Ovary (tissue), 9 donors: ENCODE measurements around the gene CTCFL. TPM values are rescaled to one million over a fixed set of nuclear protein-coding genes. Genes with fewer than 3 reads are reported as not detected.

Source experiments
- DNase-seq, 5 donors: peaks; one replicate each; pipeline ENCODE4 v3.0.0-alpha.2; 2019 to 2020
- H3K27ac ChIP-seq, 2 donors: fragments of 200-600 bp; one replicate each; pipeline versions ENCODE4 v1.5.1 to v1.8.0; 2019 to 2022
- H3K27me3 ChIP-seq: fragments of 200-600 bp; one replicate; pipeline ENCODE4 v1.8.0; 2022
- H3K36me3 ChIP-seq: fragments of 200-600 bp; sonication (generic); one replicate; pipeline ENCODE4 v1.5.1; 2019
- H3K4me1 ChIP-seq: one replicate; pipeline ENCODE4 v1.8.1; 2013; ENCODE audit warnings: mild to moderate bottlenecking, moderate library complexity; ENCODE audit not compliant: insufficient read depth
- H3K4me3 ChIP-seq: fragments of 200-600 bp; sonication (generic); one replicate; pipeline ENCODE4 v1.5.1; 2017
- H3K9me3 ChIP-seq, 2 donors: fragments of 200-600 bp in 1 of 2; sonication (generic) in 1 of 2; one replicate each; pipeline versions ENCODE4 v1.5.1 to v1.8.1; 2013 to 2019; ENCODE audit warnings: mild to moderate bottlenecking in 1 of 2, moderate library complexity in 1 of 2
- CTCF ChIP-seq, 3 donors: fragments of 450-650 bp in 2 of 3; fragments of 200-600 bp in 1 of 3; IDR thresholded peaks; one replicate each; pipeline versions ENCODE4 v1.5.1 to v1.8.0; 2016 to 2022; ENCODE audit warnings: antibody characterized with exemption in 3 of 3, mild to moderate bottlenecking in 1 of 3
- EP300 ChIP-seq: sonication (generic); formaldehyde crosslinking; IDR thresholded peaks from one replicate; pipeline ENCODE4 v1.6.1; 2017; ENCODE audit warnings: antibody characterized with exemption
- POLR2A ChIP-seq: fragments of 450-650 bp; IDR thresholded peaks from one replicate; pipeline ENCODE4 v1.6.1; 2017; ENCODE audit warnings: antibody characterized with exemption, mild to moderate bottlenecking, moderate library complexity
- WGBS, 3 donors: extraction: QIAGEN DNeasy Blood & Tissue Kit in 1 of 3; methylation state at CpG; one replicate each; pipeline versions ENCODE4 v1.1.5 to v1.1.7; 2013 to 2017; 5-methylcytosine and 5-hydroxymethylcytosine counted together
- intact Hi-C, 4 donors: fragments of 100-400 bp; cut with DNase I; formaldehyde crosslinking; loops; one replicate each; pipeline versions ENCODE4 v1.11.0 to v1.15.1; 2022 to 2023
- polyA plus RNA-seq, 2 donors: library from polyadenylated mRNA; stranded (reverse); fragments of 200-250 nt in 1 of 2; fragments of 350-450 nt in 1 of 2; fragmentation: Illumina TruSeq in 1 of 2; extraction: RNeasy Lipid Tissue Mini Kit (QIAGEN cat#74804) in 1 of 2; gene quantifications; one replicate each; pipeline ENCODE4 v1.2.3, GENCODE V29; 2013 to 2014
- total RNA-seq, 7 donors: library from RNA; depleted of rRNA in 2 of 7; stranded (reverse); fragments of >200 nt in 2 of 7; fragmentation: NEBNext Ultra II Directional in 3 of 7; extraction: Animal tissue kit (Norgen Biotek cat#: 25700) in 3 of 7; gene quantifications; one replicate each; pipeline versions ENCODE4 v1.1.0 to v1.2.4, GENCODE V29; 2016 to 2023
- donor health status: DM: no; HTN: no; CAD: no; lungs with moderate emphysema.
- donor health status: DM: no; HTN: no; CAD: no.
- donor health status: Bipolar disorder and iron deficiency.
- donor health status: DM: yes; HTN: yes; CAD: no.
- donor health status: DM: no; HTN: no; CAD: no.
- donor health status: DM: yes; HTN: yes; CAD: no.

Gene CTCFL
- total and polyA plus RNA-seq, 9 donors, result 0.01 to 0.92 (median 0.17) TPM; not detected in 5

GRCh38 chr20:57532104-57532503 is 7.2 kb upstream of the CTCFL start:
- no peak overlapping the region for H3K27ac ChIP-seq
- peaks cover 0 to 1% of the 10 kb centered on the region in 2 donors for H3K9me3 ChIP-seq
- intact Hi-C loops, result no loop called here
- no peak overlapping the region for H3K4me3 ChIP-seq
- H3K36me3 ChIP-seq, result no peaks in the 10 kb centered on the region
- H3K27me3 ChIP-seq, result no peaks in the 10 kb centered on the region
- TF ChIP-seq EP300 (no peak), CTCF (IDR thresholded peaks at IDR 0.05) (no peak), POLR2A (no peak)
- no peak for DNase-seq
- 19 to 46% (median 23%) methylated on average over 2 of the region's 2 CpGs for WGBS, 3 donors
- no peaks in the 10 kb centered on the region for H3K4me1 ChIP-seq

DNA sequence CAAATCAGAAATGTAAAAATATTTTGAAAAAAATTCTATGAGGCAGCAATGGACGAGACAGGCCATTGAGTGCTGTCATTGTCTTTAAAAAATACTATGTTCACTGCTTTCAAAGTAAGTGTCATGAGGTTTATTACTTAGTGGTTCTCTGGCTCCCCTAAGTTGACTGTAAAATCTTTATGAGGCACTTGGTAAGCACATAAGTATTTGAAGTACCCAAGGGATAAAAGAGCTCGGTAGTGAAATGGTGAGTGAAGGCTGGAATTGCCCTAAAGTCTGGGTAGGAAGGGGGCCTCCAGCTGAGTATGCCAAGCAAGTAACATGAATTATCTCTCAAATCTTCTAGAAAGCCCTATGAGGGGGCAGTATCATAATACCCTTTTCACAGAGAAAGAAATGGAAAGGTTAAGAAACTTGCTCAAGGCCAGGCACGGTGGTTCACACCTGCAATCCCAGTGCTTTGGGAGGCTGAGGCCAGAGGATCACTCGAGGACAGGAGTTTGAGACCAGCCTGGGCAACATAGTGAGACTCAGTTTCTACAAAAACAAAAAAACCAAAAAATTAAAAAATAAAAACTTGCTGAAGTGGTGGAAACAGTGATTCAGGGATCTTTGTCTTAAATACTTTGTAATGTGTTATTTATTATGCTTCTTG is 5.5 kb upstream of the CTCFL start:
- intact Hi-C loops, result no loop called here
- Histone ChIP-seq H3K4me3 (no peak overlapping the region), H3K4me1 (peaks cover 2% of the 10 kb centered on the region), H3K36me3 (no peaks in the 10 kb centered on the region), H3K9me3 (no peaks in the 10 kb centered on the region), H3K27ac (no peak overlapping the region), H3K27me3 (no peaks in the 10 kb centered on the region)
- no peak for TF ChIP-seq CTCF (IDR thresholded peaks at IDR 0.05)
- TF ChIP-seq POLR2A, result no peak
- TF ChIP-seq EP300, result no peak
- DNase-seq, result no peak
- WGBS, 3 donors, result 80 to 83% (median 81%) methylated on average over 4 of the region's 4 CpGs

DNA sequence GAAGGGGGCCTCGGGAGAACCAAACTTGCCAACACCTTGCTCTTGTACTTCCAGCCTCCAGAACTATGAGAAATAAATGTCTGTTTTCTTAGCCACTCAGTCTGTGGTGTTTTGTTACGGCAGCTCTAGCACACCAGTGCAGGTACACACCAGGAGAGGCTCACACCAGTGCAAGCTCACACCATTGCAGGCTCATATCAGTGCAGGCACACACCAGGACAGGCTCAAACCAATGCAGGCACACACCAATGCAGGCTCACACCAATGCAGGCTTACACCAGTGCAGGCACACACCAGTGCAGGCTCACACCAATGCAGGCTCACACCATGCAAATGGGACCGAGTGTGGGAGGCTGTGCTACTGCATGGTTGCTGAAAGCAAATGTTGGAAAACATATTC is 4.9 kb upstream of the CTCFL start:
- intact Hi-C loops, result no loop called here
- Histone ChIP-seq H3K9me3 (no peaks in the 10 kb centered on the region), H3K27ac (no peak overlapping the region), H3K4me1 (peaks cover 2% of the 10 kb centered on the region), H3K36me3 (no peaks in the 10 kb centered on the region), H3K4me3 (no peak overlapping the region), H3K27me3 (no peaks in the 10 kb centered on the region)
- 86 to 91% (median 88%) methylated on average over 3 of the region's 3 CpGs for WGBS, 3 donors
- DNase-seq, result no peak
- TF ChIP-seq CTCF (IDR thresholded peaks at IDR 0.05), result no peak
- TF ChIP-seq POLR2A, result no peak
- no peak for TF ChIP-seq EP300

DNA sequence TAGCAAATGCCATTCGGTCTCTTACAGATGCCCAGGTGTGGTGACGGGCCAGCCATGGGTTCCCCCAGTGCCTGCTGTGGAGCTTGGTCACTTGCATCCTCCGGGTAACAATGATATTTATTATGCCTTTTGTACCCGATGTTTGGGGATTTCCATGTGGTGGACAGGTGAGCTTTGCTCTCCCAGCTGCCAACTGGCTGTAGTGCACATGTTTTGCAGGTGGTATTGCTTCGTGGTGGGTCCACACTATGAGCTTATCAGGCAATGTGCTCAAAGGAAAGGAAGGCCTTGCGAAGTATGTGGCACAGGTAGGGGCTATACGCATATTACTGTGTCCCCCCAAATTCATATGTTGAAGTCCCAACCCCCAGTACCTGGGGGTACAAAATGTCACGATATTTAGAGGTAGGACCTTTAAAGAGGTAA is 4.2 kb upstream of the CTCFL start:
- H3K27me3 ChIP-seq, result no peaks in the 10 kb centered on the region
- no peak overlapping the region for H3K4me3 ChIP-seq
- H3K27ac ChIP-seq, result no peak overlapping the region
- intact Hi-C loops, result no loop called here
- DNase-seq, result no peak
- TF ChIP-seq POLR2A (no peak), CTCF (IDR thresholded peaks at IDR 0.05) (no peak), EP300 (no peak)
- no peaks in the 10 kb centered on the region for H3K9me3 ChIP-seq
- peaks cover 2% of the 10 kb centered on the region for H3K4me1 ChIP-seq
- WGBS, 3 donors, result 91 to 94% (median 91%) methylated on average over 8 of the region's 8 CpGs
- no peaks in the 10 kb centered on the region for H3K36me3 ChIP-seq
